Activated CD8-positive, alpha-beta memory T cell treated with anti-CD3 and anti-CD28 coated beads, Interleukin-2, amount 50 U/mL, for 48 hours (primary cell): ENCODE data around the gene ARHGAP42.

ENCODE experiments used
- DNase-seq: peaks from one replicate; pipeline ENCODE4 v3.0.0-alpha.2; 2020

Gene ARHGAP42

DNA sequence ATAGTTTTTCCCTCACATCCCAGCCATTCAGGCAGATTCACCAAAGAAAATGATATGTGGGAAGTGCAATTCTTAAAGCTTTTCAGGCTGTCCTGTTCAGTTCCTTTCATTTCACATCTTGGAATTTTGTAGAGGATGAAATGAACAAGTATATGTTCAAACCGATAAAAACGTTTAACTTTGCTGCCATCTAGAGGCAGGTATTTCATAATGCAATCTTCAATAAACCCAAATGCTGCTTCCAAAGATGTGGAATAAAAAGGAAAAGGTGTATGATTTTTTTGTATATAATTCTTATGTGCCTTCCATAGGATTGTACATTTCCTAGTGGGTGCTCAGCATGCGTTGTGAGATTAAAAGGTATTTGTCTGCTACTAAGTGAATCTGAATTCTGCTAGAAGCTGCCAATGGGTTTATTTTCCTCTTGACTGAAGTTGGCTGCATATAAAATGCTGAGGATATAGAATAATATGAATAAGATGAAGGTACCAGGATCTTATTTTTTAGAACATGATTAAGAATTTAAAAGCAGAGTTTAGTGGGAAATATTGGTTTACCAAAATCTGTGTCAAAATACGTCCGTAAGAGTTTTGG is 243.2 kb downstream of the ARHGAP42 start:
- DNase-seq: no peak

DNA sequence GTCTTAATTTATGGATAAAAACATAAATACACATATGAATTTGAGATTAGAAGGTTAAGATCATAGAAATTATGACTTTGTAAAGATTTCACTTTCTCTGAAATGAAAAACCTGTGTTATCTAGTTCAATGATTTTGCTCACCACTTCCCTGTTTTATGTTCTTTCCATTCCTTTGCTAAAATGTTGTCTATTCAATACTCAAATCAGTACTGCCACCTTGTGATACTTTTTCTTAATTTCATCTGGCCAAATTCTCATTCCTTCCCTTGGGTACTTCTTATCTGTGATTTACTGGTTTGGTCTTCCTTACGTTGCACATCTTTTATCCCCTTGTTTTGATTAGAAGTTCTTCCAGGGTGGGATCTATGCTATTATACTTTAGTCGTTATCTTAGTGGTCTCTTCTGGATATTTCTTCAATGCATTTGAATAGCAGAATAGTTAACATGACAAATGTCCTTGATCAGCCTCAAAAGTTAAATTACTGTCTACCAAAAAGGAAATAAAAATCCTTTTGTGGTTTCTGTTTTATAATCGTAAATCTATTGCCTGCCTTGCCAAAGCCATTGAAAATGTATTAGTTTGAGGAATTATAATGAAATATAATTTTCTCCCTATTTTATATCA is 245.5 kb downstream of the ARHGAP42 start:
- no peak for DNase-seq

DNA sequence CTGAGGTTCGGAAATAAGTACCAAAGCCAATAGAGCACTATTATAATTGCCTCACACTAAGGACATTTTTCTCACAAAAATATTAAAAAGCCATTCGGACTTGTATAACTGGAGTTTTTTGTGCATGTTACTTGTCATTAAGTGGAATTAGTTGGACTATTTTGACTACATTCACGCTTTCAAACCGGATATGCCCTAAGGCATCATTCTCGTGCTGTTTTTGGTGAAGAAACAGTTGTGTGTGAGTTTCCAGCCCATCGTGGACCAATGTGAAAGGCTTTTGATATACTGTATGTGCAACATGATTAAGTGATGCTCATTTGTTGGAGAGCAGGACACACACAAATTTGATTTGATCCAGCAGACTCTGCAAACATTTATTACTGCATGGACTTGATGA is 249.7 kb downstream of the ARHGAP42 start:
- DNase-seq: no peak

DNA sequence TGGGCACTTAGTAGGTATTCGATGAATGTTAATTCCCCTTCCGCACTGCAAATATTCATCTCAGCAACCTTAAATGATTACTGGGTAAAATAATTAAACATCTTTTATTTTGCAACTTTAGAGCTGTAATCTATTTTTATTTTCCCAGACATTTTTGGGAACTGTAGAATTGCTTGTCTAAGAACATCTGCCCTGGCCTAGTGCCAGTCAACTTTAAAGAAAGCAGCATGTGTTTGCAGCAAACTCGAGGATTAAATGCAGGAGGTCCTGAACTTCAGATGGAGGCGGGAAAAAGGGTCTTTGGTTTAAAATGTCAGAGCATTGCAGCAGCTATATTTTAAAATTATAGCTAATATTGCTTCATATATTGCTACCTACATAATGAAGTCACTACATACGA is 252.5 kb downstream of the ARHGAP42 start:
- no peak for DNase-seq

DNA sequence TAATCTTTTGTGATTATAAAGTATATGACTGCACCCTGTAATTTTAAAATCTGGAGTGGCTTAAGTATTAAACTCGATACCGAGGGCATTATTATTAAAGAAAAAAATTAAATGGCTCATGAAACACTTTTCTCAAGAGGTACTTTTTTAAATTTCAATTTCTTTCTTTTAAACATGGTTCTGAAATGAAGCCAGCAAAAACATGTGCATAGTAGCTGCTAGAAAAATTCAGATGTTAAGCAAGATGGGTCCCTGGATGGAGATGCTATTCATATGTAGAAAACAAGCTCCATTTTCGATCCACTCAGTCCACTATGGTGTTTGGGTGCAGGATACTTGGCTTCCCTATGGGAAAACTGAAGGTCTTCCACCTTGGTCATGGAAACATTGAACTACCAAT is 253.0 kb downstream of the ARHGAP42 start:
- no peak for DNase-seq

DNA sequence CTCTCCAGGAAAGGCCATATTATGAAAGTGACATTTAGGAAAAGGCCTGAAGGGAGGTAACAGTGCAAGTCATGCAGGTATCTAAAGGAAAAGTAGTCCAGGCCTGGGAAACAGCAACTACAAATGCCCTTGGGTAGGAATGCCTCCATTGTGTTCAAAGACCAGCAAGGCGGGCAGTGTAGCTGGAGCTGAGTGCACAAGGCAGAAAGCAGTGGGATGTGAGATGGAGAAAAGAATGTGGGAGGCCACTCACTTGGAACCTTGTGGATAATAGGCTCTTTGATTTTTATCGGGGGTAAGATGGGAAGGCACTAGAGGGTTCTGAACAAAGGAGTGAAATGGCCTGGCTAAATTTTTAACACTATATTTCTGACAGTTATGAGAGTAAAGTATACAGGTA is 253.9 kb downstream of the ARHGAP42 start:
- no peak for DNase-seq

DNA sequence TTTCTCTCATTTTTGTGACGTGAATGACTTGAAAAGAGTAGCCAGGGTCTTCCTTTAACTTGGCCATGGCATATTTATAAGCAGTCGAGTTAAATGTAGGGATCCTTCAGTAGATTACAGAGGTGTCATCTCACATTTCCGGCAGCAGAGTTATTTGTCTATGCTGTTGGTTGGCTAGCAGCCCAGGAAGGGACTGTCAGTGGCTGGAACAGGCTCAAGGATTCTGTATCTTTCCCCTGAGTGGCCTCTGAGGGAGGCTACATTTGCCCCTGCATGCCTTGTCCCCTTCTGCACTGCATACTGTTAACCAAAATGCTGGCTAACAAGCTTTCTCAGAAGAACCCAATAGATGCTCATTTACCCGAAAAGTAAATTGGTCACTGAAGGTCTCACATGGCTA is 254.9 kb downstream of the ARHGAP42 start:
- DNase-seq: no peak

DNA sequence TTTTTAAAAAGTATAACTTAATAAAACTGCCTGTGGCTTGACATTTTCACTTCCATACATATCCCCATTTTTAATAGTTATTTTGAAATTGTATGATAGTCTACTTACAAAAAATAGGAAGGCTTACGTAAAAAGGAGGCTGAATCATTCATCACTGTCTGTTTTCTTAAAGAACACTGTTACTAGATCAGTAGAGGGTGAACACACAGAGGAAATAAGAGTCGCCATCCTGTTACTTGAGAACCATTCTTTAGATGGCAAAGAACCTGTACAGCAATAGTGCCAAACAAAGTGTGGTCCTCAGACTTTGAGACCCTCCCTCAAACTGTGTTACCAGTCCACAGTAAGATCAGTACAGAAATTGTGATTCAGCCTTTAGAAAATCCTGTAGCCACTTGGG is 261.8 kb downstream of the ARHGAP42 start:
- no peak for DNase-seq

DNA sequence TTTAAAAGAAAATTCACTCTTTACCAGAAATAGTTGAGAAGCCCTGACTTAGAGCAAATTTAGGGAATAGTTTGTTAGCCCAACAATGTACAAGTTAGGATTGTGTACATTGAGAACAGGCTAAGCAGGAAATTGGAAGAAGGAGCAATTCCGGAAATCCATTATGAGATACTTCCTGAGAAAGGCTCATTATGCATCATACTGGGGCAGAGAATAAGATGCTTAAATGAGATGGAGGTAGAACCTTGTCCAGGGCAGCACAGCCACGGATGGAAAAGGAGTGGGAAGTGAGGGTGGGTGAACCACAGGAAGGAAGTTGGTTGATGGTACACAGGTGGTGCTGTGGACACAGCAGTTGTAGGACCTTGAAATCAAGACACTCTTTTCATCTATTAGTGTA is 262.4 kb downstream of the ARHGAP42 start:
- DNase-seq: no peak

DNA sequence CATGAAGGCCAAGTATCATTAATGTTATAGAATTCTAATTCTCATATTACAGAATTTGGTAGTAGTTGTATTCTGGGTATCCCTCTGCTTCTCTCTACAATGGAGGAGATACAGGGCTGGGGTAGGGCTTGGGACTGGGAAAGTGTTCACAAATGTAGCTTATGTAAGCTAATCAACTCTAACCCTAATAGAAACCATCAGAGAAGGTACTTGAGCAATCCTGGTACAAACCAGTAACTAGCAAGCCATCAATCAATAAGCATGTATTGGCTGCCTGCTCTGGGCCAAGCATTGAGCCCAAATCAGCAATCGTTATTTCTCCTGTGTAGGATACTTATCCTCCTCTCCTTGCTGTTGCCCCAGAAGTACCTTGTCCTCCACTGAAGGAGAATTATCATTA is 268.2 kb downstream of the ARHGAP42 start:
- DNase-seq: no peak

DNA sequence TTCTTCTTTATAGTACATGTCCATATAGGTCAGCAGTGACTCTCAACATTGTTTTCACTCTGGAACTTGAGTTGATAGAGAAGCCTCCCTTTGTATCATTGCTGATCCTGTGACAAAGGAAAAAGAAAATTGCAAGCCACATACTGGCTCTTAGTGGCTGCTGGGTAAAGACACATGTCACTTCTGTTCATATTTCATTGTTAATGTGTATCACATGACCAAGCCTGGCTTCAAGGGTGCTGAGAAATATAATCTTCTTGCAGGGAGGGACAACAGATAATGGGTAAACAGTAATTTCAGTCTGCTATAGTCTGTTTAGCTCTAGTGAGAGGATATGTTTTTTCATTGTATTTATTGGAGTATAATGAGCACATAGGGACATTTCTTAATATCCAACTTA is 269.3 kb downstream of the ARHGAP42 start:
- no peak for DNase-seq

DNA sequence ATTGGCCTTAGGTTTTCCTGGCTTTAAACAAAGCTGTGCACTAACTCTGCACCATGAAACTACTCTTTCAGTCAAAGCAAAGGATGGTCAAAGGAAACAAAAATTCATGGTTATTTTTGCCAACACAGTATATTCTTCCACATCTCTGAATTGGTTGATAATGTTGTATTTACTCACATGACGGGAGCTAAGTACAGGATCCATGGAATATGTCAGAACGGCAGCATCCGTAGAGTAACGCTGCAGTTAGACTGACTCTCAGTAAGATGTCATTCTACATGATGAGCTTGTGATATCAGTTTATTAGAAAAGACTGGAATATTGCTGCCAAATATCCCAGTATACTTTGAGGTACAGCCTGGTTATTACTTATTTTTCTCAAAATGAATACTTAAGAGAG is 270.4 kb downstream of the ARHGAP42 start:
- no peak for DNase-seq

DNA sequence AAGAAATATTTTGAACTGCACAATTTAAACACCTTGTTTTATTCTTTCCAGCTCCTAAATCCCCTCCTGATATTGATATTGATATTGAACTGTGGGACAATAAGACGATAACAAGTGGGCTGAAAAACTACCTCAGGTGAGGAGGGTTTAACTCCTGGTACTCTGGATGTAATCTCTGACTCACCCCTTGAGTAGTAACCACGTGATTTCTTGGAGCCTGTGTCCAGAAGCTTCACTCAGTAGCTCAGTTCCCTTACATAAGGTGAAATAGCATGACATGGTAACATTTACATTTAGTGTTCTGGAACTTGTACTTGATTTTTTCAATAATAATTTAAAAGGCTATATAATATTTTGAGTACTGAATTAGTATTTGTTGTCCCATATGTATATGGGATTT is 274.5 kb downstream of the ARHGAP42 start:
- DNase-seq: no peak

DNA sequence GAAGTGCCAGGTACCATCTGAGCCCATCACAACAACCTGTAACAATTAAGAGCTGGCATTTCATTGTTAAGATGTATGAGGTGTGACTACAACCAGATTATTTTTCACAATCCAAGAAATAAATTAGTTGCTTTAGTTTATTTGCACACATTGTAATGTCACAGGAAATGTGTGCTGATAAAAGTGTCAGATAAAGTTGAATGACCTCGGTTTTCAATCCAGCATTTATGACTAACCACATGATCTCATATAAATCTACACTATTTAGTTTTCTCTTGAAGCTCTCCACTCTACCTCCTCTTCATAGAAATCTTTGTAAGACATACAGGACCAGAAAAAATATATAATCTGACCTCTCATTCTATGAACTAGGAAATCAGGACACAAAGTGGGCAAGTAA is 276.3 kb downstream of the ARHGAP42 start:
- DNase-seq: no peak

DNA sequence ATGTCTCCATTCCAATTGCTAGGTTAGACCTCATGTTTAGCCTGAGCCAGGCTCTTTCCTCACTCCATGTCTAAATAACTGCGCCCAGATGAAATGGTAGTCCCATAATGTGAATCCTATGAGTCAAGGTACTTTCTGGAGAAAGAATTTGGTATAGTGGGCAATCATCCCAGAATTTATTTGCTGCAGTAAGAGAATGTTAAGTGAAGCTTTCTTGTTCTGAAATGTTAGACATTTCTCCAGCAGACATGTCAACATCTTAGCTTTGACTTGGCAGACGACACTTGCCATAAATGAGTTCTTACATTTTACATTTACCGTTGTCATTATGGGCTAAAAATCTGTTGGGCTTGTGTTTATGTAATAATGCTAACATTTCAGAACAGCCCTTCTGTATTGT is 277.3 kb downstream of the ARHGAP42 start:
- no peak for DNase-seq

DNA sequence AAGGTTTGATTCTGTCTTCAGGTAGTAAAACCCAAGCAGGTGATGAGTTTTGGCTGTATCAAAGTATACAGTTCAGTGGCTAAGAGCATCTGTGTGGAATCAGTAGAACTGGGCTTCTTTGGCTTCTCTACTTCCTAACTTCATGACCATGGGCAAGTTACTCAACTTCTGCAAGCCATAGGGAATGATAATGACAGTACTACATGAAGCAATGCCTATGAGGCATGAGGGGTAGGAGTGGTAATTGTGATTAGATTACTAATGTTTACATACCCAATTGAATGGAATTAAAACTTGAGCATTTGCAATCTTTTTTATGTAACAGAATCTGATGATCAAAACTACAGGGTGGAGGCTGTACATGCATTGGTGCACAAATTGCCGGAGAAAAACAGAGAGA is 278.3 kb downstream of the ARHGAP42 start:
- DNase-seq: no peak

DNA sequence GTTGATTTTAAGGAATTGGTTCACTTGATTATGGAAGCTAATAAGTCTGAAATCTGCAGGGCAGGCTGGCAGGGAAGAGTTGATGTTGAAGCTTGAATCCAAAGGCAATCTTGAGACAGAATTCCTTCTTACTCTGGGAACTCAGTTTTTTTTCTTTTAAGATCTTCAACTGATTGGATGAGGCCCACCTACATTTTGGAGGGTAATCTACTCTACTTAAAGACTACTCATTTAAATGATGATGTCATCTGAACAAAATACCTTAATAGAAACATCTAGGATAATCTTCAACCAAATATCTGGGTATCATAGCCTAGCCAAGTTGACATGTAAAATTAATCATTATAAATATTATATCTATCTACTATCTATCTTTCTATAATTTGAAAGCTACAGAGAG is 279.3 kb downstream of the ARHGAP42 start:
- DNase-seq: no peak

DNA sequence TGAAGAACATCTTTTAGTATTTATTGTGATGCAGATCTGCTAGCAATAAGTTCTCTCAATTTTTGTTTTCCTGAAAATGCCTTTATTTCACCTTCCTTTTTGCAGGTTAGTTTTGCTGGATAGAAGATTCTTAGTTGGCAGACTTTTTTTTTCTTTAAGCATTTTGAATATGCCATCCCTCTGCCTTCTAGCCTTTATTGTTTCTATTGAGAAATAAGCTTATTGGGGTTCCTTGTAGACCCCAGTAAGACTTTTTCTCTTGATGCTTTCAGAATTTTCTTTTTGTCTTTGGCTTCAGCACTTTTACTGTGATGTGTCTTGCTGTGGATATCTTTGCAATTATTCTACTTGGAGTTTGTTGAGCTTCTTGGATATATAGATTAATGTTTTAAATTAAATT is 281.9 kb downstream of the ARHGAP42 start:
- DNase-seq: no peak

DNA sequence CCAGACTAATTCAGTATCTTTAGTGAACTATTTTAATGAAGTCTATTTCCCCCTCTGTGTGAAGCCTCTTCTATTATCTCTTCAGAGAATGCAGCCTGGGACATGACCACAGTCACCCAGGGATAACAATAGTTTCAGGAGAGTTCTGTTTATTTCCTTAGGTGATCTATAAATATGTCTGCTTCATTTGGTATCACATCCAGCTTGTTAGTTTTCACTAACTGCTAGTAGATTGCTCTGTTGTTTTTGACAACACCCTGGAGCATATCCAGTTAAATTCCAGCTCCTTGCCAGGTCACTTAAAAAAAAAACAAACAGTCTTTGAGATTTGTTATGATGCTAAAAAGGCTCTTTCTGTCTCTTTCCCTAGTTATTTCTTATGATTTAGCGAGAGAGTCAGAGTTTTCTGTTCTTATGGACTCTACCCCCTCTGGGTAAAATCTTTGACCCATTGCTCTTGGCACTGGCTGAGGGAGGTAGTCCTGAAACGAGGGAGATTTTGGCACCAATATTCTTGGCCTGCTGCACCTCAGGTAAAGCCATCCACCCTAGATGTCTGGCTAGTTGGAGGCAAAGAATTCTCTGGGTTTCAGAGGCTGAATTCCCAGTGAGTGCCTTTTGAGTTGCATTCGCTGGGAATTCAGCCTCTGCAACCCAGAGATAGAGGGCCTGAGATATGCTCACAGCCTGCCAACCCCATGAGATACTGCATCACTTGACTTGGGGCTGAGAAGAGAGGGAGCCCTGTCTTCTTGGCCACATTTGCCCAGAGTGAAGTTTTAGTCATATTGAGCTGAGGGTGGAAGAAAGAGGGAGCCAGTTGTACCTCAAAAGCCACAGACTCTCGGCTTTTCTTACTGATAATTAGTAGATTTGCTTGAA is 283.4 kb downstream of the ARHGAP42 start:
- DNase-seq: no peak

DNA sequence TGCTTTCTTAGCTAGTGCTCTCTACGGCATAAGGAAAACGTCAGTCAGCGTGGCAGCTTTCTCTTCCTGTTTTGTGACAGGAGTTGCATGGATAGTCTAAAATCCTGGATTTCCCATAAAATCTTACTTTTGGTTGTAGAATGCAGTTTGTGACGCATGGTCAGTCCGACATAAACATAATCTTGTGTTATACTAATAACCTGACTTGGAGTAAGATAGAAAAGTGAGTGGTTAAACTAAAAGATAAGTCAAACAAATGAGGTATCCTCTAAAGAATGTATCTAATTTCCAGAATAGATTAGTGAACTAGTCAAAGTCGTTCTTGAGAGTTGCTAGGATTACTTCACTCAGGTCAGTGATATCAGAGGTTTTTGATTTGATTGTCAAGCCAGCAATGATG is 285.0 kb downstream of the ARHGAP42 start:
- DNase-seq: no peak

DNA sequence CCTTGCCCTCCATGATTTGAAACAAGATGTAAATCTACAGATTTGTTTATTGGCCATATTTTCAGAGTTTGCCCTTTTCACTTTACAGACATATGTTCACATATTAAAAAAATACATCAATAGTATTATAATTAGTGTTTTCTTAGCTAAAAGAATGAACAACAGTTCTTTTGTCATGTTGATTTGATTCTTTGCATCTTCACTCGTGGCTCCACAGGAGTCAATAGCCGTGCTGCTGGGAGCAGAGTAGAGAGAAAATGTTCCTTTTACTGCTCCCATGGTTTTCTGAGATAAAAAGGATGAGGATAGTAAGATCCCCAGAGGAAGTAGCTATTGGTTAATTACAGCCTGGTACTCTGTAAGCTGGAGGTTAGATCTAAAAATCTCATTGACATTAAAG is 291.4 kb downstream of the ARHGAP42 start:
- DNase-seq: no peak

DNA sequence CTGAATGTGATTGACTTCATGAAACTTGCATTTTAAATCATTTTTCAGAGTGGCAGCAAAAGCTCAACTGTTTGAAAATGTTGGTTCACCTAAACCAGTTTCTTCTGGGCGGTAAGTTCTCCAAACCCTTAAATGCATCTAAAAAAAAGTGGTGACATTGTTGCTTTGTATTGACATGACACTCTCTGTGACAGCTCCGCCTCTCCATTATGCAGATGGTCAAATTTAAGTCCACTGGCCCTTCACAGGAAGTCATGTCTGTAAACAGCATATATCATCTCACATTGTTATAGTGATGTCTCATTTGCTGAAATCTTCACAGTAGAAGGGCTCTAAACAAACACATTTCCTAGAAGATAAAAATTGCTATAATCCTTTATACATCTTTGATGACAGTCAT is 291.9 kb downstream of the ARHGAP42 start:
- DNase-seq: no peak

DNA sequence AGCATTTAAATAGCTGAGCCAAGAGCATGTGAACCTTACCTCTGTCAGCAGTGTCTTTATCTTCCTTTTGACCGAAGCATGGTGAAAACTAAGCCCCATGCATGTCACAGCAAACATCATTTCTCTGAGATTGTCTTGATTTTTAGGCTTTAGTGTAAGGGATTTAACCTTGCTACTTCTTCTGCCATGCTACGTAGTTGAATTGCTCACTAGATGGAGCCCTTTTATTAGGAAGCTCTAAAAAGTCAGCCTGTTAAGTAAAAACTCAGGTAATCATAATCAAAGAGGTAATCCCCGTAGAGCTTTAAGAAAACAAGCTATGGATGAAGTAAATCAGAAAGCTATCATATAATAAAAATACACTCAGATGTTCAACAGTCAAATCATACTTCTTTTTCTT is 293.1 kb downstream of the ARHGAP42 start:
- DNase-seq: no peak

DNA sequence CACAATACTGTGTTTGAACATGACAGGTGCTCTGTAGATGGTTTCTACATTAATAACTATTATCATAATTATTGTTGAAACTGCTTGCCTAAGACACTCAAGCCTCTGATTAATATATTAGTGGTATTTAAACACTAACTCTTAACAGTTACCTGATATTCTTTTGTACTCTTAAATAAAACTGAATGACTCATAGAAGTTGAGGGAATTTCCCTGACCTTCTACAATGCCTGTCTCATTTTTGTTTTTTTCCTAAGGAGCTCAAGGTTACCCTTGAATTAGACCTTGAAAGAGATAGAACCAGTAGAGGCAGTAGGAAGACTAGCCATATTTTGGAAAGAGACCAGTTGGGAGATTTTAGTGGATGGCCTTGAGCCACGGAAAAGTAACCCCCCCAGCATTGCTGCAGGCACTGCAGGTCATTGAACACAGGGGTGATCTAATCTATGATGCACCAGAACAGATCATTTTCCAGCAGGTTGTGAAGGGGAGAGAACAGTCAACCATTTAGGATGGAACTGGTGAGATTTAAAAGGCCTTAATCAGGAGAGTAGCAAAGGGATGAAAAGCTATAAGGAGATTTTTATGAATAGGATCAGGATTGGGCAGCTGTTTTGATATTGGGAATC is 294.2 kb downstream of the ARHGAP42 start:
- DNase-seq: no peak
